Breast epithelium (tissue), 4 donors: ENCODE measurements around the gene WDFY2. TPM values are rescaled to one million over a fixed set of nuclear protein-coding genes. Genes with fewer than 3 reads are reported as not detected.

ENCODE experiments used
- DNase-seq, 2 donors: peaks; one replicate each; pipeline ENCODE4 v3.0.0-alpha.2; 2019; ENCODE audit warnings: low spot score in 2 of 2
- H3K27ac ChIP-seq, 2 donors: fragments of 200-600 bp; sonication (generic) in 1 of 2; one replicate each; pipeline ENCODE4 v1.5.1; 2016 to 2019; ENCODE audit warnings: mild to moderate bottlenecking in 1 of 2
- H3K27me3 ChIP-seq, 2 donors: fragments of 200-600 bp; sonication (generic) in 1 of 2; one replicate each; pipeline versions ENCODE4 v1.5.1 to v1.6.0; 2017 to 2019; ENCODE audit warnings: control low read depth in 1 of 2, mild to moderate bottlenecking in 1 of 2
- H3K36me3 ChIP-seq: fragments of 200-600 bp; one replicate; pipeline ENCODE4 v1.5.1; 2019
- H3K4me1 ChIP-seq, 2 donors: fragments of 200-600 bp; sonication (generic); one replicate each; pipeline ENCODE4 v1.5.1; 2016 to 2019; ENCODE audit warnings: control low read depth in 1 of 2
- H3K4me3 ChIP-seq, 3 donors: fragments of 200-600 bp; sonication (generic); 1 replicate in 2 of 3; 2 replicates in 1 of 3; pipeline ENCODE4 v1.5.1; 2016 to 2019; ENCODE audit warnings: mild to moderate bottlenecking in 3 of 3, moderate library complexity in 2 of 3
- H3K9me3 ChIP-seq, 2 donors: fragments of 200-600 bp; sonication (generic) in 1 of 2; one replicate each; pipeline ENCODE4 v1.5.1; 2016 to 2019; ENCODE audit warnings: control low read depth in 1 of 2
- POLR2A ChIP-seq: fragments of 450-650 bp; IDR thresholded peaks from one replicate; pipeline ENCODE4 v1.6.1; 2016; ENCODE audit warnings: antibody characterized with exemption, mild to moderate bottlenecking, moderate library complexity
- POLR2AphosphoS5 ChIP-seq, 3 donors: sonication (generic); formaldehyde crosslinking; IDR thresholded peaks; one replicate each; pipeline ENCODE4 v1.6.1; 2017; ENCODE audit warnings: antibody characterized with exemption in 3 of 3
- intact Hi-C: fragments of 100-400 bp; cut with DNase I; formaldehyde crosslinking; loops from one replicate; pipeline ENCODE4 v1.15.1; 2023; ENCODE audit warnings: low total_unique reads
- total RNA-seq, 3 donors: library from RNA; depleted of rRNA; stranded (reverse); fragments of >200 nt; gene quantifications; one replicate each; pipeline ENCODE4 v1.1.0, GENCODE V29; 2016
- TF ChIP-seq, protein P1 (sequence below), 3 donors: fragments of 450-650 bp; IDR thresholded peaks; one replicate each; pipeline ENCODE4 v1.5.1; 2016 to 2017; ENCODE audit warnings: antibody characterized with exemption in 3 of 3, mild to moderate bottlenecking in 3 of 3, moderate library complexity in 3 of 3

The WDFY2 gene
- total RNA-seq, 3 donors from 2014 or later, result 21.0 to 27.7 (median 21.4) TPM

DNA sequence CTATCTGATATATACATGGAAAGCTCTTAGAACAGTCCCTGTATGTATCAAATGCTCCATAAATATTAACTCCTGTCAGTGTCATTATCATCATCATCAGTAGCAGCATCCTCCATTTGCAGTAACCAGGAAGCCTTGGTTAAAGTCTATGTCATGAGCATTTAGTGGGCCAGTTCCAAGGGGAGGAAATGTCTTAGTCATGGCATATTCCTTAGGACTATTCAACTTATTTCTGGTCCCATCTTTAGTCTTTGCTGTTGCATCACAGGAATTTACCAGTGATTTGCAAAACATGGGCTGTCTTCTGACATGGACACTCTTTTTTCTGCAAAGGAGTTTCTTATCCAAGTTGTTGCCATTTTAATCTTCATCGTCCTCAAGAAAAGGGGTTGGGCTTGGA lies 98.4 kb downstream of the WDFY2 start:
- TF ChIP-seq, protein P1, sequence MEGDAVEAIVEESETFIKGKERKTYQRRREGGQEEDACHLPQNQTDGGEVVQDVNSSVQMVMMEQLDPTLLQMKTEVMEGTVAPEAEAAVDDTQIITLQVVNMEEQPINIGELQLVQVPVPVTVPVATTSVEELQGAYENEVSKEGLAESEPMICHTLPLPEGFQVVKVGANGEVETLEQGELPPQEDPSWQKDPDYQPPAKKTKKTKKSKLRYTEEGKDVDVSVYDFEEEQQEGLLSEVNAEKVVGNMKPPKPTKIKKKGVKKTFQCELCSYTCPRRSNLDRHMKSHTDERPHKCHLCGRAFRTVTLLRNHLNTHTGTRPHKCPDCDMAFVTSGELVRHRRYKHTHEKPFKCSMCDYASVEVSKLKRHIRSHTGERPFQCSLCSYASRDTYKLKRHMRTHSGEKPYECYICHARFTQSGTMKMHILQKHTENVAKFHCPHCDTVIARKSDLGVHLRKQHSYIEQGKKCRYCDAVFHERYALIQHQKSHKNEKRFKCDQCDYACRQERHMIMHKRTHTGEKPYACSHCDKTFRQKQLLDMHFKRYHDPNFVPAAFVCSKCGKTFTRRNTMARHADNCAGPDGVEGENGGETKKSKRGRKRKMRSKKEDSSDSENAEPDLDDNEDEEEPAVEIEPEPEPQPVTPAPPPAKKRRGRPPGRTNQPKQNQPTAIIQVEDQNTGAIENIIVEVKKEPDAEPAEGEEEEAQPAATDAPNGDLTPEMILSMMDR (IDR thresholded peaks at IDR 0.05), result no peak
- TF ChIP-seq POLR2A (no peak), POLR2AphosphoS5 (IDR thresholded peaks at IDR 0.05) (no peak)
- intact Hi-C loops, result no loop called here
- no peak for DNase-seq

DNA sequence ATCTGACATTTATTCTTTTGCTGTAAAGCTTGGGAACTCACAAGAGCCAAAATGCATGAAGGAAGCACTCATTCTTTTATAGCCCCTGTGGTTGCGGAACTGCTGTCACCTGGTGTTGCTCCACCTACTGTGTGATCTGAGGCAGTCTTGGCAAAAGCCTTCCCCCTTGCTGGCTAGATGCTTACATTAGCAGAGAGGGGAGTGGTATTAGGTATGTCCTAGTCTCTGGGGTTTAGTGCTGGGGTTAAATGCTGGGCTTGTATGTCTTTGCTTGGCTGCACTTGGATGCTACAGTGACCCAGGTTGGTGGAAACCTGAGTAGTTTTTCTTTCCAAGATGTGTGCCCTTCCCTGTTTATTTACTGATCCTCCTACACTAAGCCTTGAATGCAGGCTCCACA lies 99.3 kb downstream of the WDFY2 start:
- TF ChIP-seq, protein P1 (IDR thresholded peaks at IDR 0.05), result no peak
- TF ChIP-seq POLR2A (no peak), POLR2AphosphoS5 (IDR thresholded peaks at IDR 0.05) (no peak)
- DNase-seq, result no peak
- H3K4me3 ChIP-seq, result no peak overlapping the region

More for the DNA sequence above, 98.4 kb downstream of the WDFY2 start:
- H3K4me3 ChIP-seq, result no peak overlapping the region
- no peaks in the 10 kb centered on the region for H3K4me1 ChIP-seq
- no peaks in the 10 kb centered on the region for H3K36me3 ChIP-seq
- no peaks in the 10 kb centered on the region for H3K27me3 ChIP-seq
- no peaks in the 10 kb centered on the region for H3K9me3 ChIP-seq
- H3K27ac ChIP-seq, result no peak overlapping the region

DNA sequence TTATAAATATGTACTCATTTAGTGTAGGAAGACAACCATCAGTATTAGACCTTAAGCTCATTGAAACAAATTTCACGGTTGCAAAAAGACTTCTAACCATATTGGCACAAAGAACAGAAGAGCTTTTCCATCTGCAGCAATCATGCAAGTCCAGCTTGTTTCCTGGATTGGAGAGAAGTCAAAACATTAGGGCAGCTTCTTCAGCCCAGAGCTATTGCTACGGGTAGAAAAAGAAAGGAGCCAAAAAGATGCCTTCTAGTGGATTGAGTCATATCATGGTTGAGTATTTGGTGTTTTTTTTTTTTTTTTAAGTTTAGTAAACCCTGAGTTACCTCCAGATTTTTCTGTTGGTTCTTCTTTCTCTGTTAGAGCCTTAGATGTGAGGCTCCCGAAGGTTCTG lies 99.8 kb downstream of the WDFY2 start:
- no peak overlapping the region for H3K4me3 ChIP-seq
- H3K9me3 ChIP-seq, result no peaks in the 10 kb centered on the region
- H3K4me1 ChIP-seq, result no peaks in the 10 kb centered on the region
- intact Hi-C loops, result no loop called here
- no peaks in the 10 kb centered on the region for H3K27me3 ChIP-seq
- no peak for DNase-seq
- H3K36me3 ChIP-seq, result no peaks in the 10 kb centered on the region
- peak overlapping the region in 1 of 2 donors; percentile 27 for H3K27ac ChIP-seq
- no peak for TF ChIP-seq POLR2AphosphoS5 (IDR thresholded peaks at IDR 0.05)
- no peak for TF ChIP-seq POLR2A
- TF ChIP-seq, protein P1 (IDR thresholded peaks at IDR 0.05), result no peak

More for the DNA sequence above, 99.3 kb downstream of the WDFY2 start:
- H3K36me3 ChIP-seq, result no peaks in the 10 kb centered on the region
- H3K27ac ChIP-seq, result no peak overlapping the region
- no peaks in the 10 kb centered on the region for H3K9me3 ChIP-seq
- H3K4me1 ChIP-seq, result no peaks in the 10 kb centered on the region
- intact Hi-C loops, result no loop called here
- no peaks in the 10 kb centered on the region for H3K27me3 ChIP-seq

DNA sequence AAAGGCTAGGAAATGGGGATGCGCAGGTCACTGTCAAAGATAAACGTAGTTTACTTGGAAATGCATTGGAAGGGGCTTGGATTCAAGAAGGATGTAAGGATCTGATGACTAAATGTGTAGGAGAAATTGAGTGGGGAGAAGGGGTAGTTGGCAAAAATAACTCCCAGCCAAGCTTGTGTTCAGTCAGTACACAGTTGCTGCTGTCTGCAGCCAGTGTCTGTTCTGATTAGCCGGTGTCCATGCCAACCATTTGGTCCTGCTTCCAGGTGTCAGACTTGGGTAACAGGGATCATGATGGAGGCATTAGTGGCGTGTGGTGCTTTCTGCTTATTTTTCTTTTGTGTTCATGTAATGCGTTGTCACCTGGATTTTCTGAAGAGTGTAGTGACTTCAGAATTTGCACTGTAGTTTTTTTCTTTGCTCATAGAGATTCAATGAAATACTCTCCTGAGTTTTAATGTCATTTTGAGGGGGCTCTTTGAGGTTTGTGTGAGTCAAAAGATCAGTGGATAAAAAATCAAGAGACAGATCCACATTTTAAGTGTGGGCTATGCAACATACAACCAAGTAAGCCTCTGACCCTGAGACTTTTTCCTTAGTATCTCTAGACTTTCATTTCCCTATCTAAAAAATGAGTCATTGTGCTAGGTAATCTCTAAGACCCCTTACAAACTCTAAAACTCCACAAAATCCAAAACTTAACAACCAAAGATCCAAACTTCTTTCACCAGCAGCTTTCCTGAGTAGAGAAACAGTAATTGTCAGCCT lies 103.9 kb downstream of the WDFY2 start:
- Histone ChIP-seq H3K27me3 (no peaks in the 10 kb centered on the region), H3K9me3 (no peaks in the 10 kb centered on the region), H3K27ac (peak overlapping the region in 1 of 2 donors; percentile 6), H3K4me1 (no peaks in the 10 kb centered on the region), H3K36me3 (no peaks in the 10 kb centered on the region), H3K4me3 (no peak overlapping the region)
- no peak for DNase-seq
- TF ChIP-seq POLR2A (no peak), POLR2AphosphoS5 (IDR thresholded peaks at IDR 0.05) (no peak)
- TF ChIP-seq, protein P1 (IDR thresholded peaks at IDR 0.05), result no peak
- intact Hi-C loops, result no loop called here

DNA sequence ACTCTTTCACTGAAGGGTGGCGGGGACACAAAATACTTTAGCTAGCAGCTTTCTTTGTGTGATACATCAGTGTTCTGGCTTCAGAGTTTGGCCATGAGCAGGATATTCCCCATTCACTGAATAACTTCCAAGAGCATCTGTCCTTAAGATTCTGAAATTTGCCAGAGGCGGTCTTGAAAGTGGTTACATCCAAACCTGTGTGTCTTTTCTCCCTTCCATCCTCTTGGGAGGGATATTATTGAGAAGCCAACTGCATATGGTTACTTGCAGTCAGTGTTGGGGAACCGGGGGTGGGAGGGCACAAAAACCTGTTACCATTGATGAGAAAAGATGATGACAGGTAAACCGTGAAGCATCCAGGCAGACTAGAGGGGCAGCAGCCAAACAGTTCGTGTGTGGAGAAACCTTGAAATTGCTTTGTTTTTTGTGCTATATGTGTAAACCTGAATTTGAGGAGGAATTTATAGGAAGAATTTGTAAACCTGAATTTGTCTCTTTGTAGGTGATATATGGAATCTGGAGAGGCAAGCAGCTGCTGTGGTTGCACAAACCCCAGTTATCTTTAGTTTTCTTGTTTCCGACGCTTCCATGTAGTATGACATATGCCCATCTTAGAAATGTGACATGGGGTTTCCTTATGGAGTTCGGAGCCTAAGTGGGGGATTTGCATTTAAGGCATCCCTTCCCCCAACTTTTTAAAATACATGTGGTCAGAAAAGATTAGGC lies 104.8 kb downstream of the WDFY2 start:
- TF ChIP-seq POLR2A (no peak), POLR2AphosphoS5 (IDR thresholded peaks at IDR 0.05) (no peak)
- TF ChIP-seq, protein P1 (IDR thresholded peaks at IDR 0.05), result no peak
- DNase-seq, result no peak
- Histone ChIP-seq H3K27ac (peak overlapping the region in 1 of 2 donors; percentile 44), H3K36me3 (no peaks in the 10 kb centered on the region), H3K4me3 (no peak overlapping the region), H3K27me3 (no peaks in the 10 kb centered on the region), H3K4me1 (no peaks in the 10 kb centered on the region), H3K9me3 (no peaks in the 10 kb centered on the region)
- intact Hi-C loops, result no loop called here
